Panc1 (cell line): ENCODE measurements around the gene DEFB113. TPM values are rescaled to one million over a fixed set of nuclear protein-coding genes. Genes with fewer than 3 reads are reported as not detected.

Experiments used
- ATAC-seq: fragments of 200-7000 bp; cut with Tn5 transposase; 2 replicates; pipeline ENCODE4 v1.9.1; 2020; ENCODE audit warnings: mild to moderate bottlenecking, moderate library complexity
- BruUV-seq: library from RNA; stranded (reverse); fragments of 400-500 nt; replicated peaks from 2 replicates; lab custom pipeline; 2021; lab: Mats Ljungman, UMichigan
- CTCF ChIA-PET: fragments of 300-600 bp; sonication (Branson Sonifier 250); formaldehyde crosslinking; loops from one replicate; lab custom pipeline; 2022; ENCODE audit warnings: antibody characterized with exemption; lab: Charles Lee
- POLR2A ChIA-PET: fragments of 300-600 bp; sonication (Branson Sonifier 250); formaldehyde crosslinking; loops from one replicate; lab custom pipeline; 2022; ENCODE audit warnings: antibody characterized with exemption; lab: Charles Lee
- DNase-seq: peaks from one replicate; pipeline ENCODE4 v3.0.0-alpha.2; 2010; ENCODE audit warnings: low read depth, low spot score
- H3K27ac ChIP-seq: 2 replicates; pipeline ENCODE4 v1.5.1; 2011; ENCODE audit warnings: mild to moderate bottlenecking, low read length, inconsistent platforms
- H3K27me3 ChIP-seq: fragments of 200-500 bp; sonication (Bioruptor generic); 2 replicates; pipeline ENCODE4 v1.6.0; 2014; ENCODE audit warnings: low read length, inconsistent platforms; ENCODE audit not compliant: control insufficient read depth, insufficient read depth
- H3K36me3 ChIP-seq: fragments of 200-500 bp; sonication (Bioruptor generic); 2 replicates; pipeline ENCODE4 v1.5.1; 2014; ENCODE audit warnings: inconsistent platforms, mild to moderate bottlenecking, low read length, moderate library complexity; ENCODE audit not compliant: control insufficient read depth, insufficient read depth
- H3K4me1 ChIP-seq: 2 replicates; pipeline ENCODE4 v1.5.1; 2011; ENCODE audit warnings: inconsistent platforms, mild to moderate bottlenecking, low read length, moderate library complexity; ENCODE audit not compliant: control insufficient read depth, insufficient read depth
- H3K4me3 ChIP-seq, 2 experiments: 2 replicates each; pipeline ENCODE4 v1.5.1; 2011 to 2012; ENCODE audit warnings: low read depth in 2 of 2, low read length in 2 of 2, mild to moderate bottlenecking in 2 of 2, inconsistent platforms in 1 of 2, moderate library complexity in 1 of 2
- H3K9me3 ChIP-seq: fragments of 200-500 bp; sonication (Bioruptor generic); 2 replicates; pipeline ENCODE4 v1.5.1; 2014; ENCODE audit warnings: low read depth, mild to moderate bottlenecking, inconsistent platforms, low read length, moderate library complexity; ENCODE audit not compliant: control insufficient read depth, insufficient read depth
- POLR2AphosphoS5 ChIP-seq: IDR thresholded peaks from 2 replicates; pipeline ENCODE4 v1.6.1; 2012; ENCODE audit warnings: mild to moderate bottlenecking, low read depth, low read length, moderate library complexity
- SIN3A ChIP-seq: IDR thresholded peaks from 2 replicates; pipeline ENCODE4 v1.6.1; 2012; ENCODE audit warnings: low read depth, mild to moderate bottlenecking, low read length, moderate library complexity, borderline replicate concordance; ENCODE audit not compliant: insufficient read depth
- TCF7L2 ChIP-seq: IDR thresholded peaks from 2 replicates; pipeline ENCODE4 v1.6.1; 2011; ENCODE audit warnings: mild to moderate bottlenecking, low read depth, low read length, inconsistent platforms
- in situ Hi-C: cut with HindIII; loops from 2 replicates; pipeline ENCODE4 v1.10.0; 2016; ENCODE audit warnings: low sequenced_read_pairs, low pct_unique_long_range_greater_than_20kb
- intact Hi-C: fragments of 100-400 bp; cut with micrococcal nuclease; formaldehyde crosslinking; loops from one replicate; pipeline ENCODE4 v1.10.0; 2022; ENCODE audit not compliant: unreplicated experiment
- total RNA-seq: library from RNA; stranded (reverse); gene quantifications from one replicate; pipeline ENCODE4 v1.2.1, GENCODE V29; 2021; ENCODE audit not compliant: unreplicated experiment
- TF ChIP-seq, protein P1 (sequence below), 2 experiments: IDR thresholded peaks; 2 replicates each; pipeline ENCODE4 v1.6.1; 2011 to 2012; ENCODE audit warnings: low read depth in 2 of 2, control low read depth in 1 of 2, low read length in 1 of 2, mild to moderate bottlenecking in 1 of 2, moderate library complexity in 1 of 2; ENCODE audit not compliant: insufficient read depth in 1 of 2
- TF ChIP-seq, protein P2 (sequence below): fragments of 450-650 bp; IDR thresholded peaks from 2 replicates; pipeline ENCODE4 v1.5.1; 2017; ENCODE audit warnings: mild to moderate bottlenecking

DEFB113 gene
- total RNA-seq, 1 experiment from 2014 or later = not detected

DNA sequence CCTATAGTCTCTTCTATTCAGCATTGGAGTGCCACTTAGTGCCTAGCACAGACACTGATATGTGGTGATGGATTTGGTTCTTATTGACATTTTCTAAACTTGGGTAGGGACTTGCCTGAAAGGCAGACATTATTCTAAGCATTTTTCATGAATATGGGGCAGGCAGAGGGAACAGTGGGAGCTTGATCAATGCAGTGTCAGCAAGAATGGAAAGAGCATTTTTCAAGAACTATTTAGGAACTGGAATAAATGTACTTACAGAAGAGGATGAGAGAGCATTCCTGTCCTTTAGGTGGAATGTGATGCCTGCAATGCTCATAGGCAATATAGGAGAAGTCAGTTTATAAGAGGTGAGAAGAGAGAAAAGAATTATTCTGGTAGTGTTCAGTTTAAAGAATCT, 31.6 kb downstream of the DEFB113 start:
- H3K27ac ChIP-seq = no peak overlapping the region
- ChIA-PET CTCF (no interaction called here), POLR2A (no interaction called here)
- no TSS peak for BruUV-seq
- no peaks in the 10 kb centered on the region for H3K9me3 ChIP-seq
- TF ChIP-seq SIN3A (no peak), POLR2AphosphoS5 (no peak), TCF7L2 (no peak)
- TF ChIP-seq, protein P1, sequence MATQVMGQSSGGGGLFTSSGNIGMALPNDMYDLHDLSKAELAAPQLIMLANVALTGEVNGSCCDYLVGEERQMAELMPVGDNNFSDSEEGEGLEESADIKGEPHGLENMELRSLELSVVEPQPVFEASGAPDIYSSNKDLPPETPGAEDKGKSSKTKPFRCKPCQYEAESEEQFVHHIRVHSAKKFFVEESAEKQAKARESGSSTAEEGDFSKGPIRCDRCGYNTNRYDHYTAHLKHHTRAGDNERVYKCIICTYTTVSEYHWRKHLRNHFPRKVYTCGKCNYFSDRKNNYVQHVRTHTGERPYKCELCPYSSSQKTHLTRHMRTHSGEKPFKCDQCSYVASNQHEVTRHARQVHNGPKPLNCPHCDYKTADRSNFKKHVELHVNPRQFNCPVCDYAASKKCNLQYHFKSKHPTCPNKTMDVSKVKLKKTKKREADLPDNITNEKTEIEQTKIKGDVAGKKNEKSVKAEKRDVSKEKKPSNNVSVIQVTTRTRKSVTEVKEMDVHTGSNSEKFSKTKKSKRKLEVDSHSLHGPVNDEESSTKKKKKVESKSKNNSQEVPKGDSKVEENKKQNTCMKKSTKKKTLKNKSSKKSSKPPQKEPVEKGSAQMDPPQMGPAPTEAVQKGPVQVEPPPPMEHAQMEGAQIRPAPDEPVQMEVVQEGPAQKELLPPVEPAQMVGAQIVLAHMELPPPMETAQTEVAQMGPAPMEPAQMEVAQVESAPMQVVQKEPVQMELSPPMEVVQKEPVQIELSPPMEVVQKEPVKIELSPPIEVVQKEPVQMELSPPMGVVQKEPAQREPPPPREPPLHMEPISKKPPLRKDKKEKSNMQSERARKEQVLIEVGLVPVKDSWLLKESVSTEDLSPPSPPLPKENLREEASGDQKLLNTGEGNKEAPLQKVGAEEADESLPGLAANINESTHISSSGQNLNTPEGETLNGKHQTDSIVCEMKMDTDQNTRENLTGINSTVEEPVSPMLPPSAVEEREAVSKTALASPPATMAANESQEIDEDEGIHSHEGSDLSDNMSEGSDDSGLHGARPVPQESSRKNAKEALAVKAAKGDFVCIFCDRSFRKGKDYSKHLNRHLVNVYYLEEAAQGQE (IDR thresholded peaks at IDR 0.05; ENCODE audit: insufficient read depth in 1 of 2, low read depth in 2 of 2, low read length in 1 of 2) = no peak
- TF ChIP-seq, protein P2, sequence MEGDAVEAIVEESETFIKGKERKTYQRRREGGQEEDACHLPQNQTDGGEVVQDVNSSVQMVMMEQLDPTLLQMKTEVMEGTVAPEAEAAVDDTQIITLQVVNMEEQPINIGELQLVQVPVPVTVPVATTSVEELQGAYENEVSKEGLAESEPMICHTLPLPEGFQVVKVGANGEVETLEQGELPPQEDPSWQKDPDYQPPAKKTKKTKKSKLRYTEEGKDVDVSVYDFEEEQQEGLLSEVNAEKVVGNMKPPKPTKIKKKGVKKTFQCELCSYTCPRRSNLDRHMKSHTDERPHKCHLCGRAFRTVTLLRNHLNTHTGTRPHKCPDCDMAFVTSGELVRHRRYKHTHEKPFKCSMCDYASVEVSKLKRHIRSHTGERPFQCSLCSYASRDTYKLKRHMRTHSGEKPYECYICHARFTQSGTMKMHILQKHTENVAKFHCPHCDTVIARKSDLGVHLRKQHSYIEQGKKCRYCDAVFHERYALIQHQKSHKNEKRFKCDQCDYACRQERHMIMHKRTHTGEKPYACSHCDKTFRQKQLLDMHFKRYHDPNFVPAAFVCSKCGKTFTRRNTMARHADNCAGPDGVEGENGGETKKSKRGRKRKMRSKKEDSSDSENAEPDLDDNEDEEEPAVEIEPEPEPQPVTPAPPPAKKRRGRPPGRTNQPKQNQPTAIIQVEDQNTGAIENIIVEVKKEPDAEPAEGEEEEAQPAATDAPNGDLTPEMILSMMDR = no peak
- H3K36me3 ChIP-seq = no peaks in the 10 kb centered on the region
- H3K27me3 ChIP-seq = no peaks in the 10 kb centered on the region
- DNase-seq (no peak), ATAC-seq (no peak)
- no peak overlapping the region for H3K4me3 ChIP-seq
- no peaks in the 10 kb centered on the region for H3K4me1 ChIP-seq
- in situ Hi-C loops (no loop called here), intact Hi-C loops (no loop called here)

- no peak for DNase-seq
- Histone ChIP-seq H3K27me3 (no peaks in the 10 kb centered on the region), H3K36me3 (no peaks in the 10 kb centered on the region), H3K9me3 (no peaks in the 10 kb centered on the region), H3K4me1 (no peaks in the 10 kb centered on the region), H3K27ac (no peak overlapping the region), H3K4me3 (no peak overlapping the region)
- intact Hi-C loops (no loop called here), in situ Hi-C loops (no loop called here)
- ATAC-seq = no peak
- ChIA-PET POLR2A (no interaction called here), CTCF (no interaction called here)
- BruUV-seq = no TSS peak
- TF ChIP-seq, protein P1 (IDR thresholded peaks at IDR 0.05; ENCODE audit: insufficient read depth in 1 of 2, low read depth in 2 of 2, low read length in 1 of 2) = no peak
- TF ChIP-seq POLR2AphosphoS5 (no peak), SIN3A (no peak), TCF7L2 (no peak)
- TF ChIP-seq, protein P2 = no peak
Observed at GRCh38 chr6:49937017-49937416, 32.4 kb downstream of the DEFB113 start.
